ENCODE results near the gene BCL2L2.

The BCL2L2 gene

GRCh38 chr14:23299986-23300686 lies 6.5 kb upstream of the BCL2L2 start:
- DNase-seq (ENCODE audit: low spot score), result peak; percentile 14

GRCh38 chr14:23300687-23301223 lies 5.9 kb upstream of the BCL2L2 start:
- DNase-seq (ENCODE audit: low spot score), result no peak

- DNase-seq (ENCODE audit: low spot score), result peak; percentile 97
These were observed 5.2 kb upstream of the BCL2L2 start for GRCh38 chr14:23301288-23301968.

GRCh38 chr14:23301969-23302289 lies 4.7 kb upstream of the BCL2L2 start:
- DNase-seq (ENCODE audit: low spot score), result no peak

- peak; percentile 84 for DNase-seq (ENCODE audit: low spot score)
These were observed 4.1 kb upstream of the BCL2L2 start, which contains the start of gene PPP1R3E for GRCh38 chr14:23302290-23303225. Gene PPP1R3E (minus strand): TSS chr14:23302859. CDS start chr14:23302576, 283 bp downstream.

- DNase-seq (ENCODE audit: low spot score), result no peak
These were observed 505 bp downstream of the BCL2L2 start for GRCh38 chr14:23307146-23307530.

- DNase-seq (ENCODE audit: low spot score), result no peak
These were observed 1.3 kb downstream of the BCL2L2 start for GRCh38 chr14:23307687-23308644.

- DNase-seq (ENCODE audit: low spot score), result no peak
These were observed 2.2 kb downstream of the BCL2L2 start for GRCh38 chr14:23308721-23309445.

- no peak for DNase-seq (ENCODE audit: low spot score)
These were observed 3.9 kb downstream of the BCL2L2 start for GRCh38 chr14:23310546-23310945.

- no peak for DNase-seq (ENCODE audit: low spot score)
These were observed 9.7 kb downstream of the BCL2L2 start for GRCh38 chr14:23316300-23316699.

- DNase-seq (ENCODE audit: low spot score), result no peak
These were observed 13.3 kb downstream of the BCL2L2 start for GRCh38 chr14:23319746-23320583.

- DNase-seq (ENCODE audit: low spot score), result peak; percentile 99
These were observed 14.2 kb downstream of the BCL2L2 start, which contains the start of gene PABPN1 for GRCh38 chr14:23320584-23321571. Gene PABPN1 (plus strand): TSS chr14:23321457. CDS start chr14:23321470, 13 bp downstream.

GRCh38 chr14:23321572-23322547 lies 15.2 kb downstream of the BCL2L2 start:
- peak; percentile 45 for DNase-seq (ENCODE audit: low spot score)

GRCh38 chr14:23322568-23323517 lies 16.2 kb downstream of the BCL2L2 start:
- DNase-seq (ENCODE audit: low spot score), result no peak

- DNase-seq (ENCODE audit: low spot score), result no peak
These were observed 17.3 kb downstream of the BCL2L2 start for GRCh38 chr14:23323838-23324454.
